HG03108 (cell line): ENCODE measurements around the gene SDK2.

Experiments used
- ATAC-seq: cut with Tn5 transposase; IDR thresholded peaks from one replicate; pipeline ENCODE4 v1.9.1; 2021; ENCODE audit warnings: moderate library complexity; ENCODE audit not compliant: unreplicated experiment

Gene SDK2

GRCh38 chr17:73634629-73635028 is 9.6 kb downstream of the SDK2 start:
- no peak for ATAC-seq

- no peak for ATAC-seq
These were observed 10.5 kb downstream of the SDK2 start for GRCh38 chr17:73633736-73634135.

DNA sequence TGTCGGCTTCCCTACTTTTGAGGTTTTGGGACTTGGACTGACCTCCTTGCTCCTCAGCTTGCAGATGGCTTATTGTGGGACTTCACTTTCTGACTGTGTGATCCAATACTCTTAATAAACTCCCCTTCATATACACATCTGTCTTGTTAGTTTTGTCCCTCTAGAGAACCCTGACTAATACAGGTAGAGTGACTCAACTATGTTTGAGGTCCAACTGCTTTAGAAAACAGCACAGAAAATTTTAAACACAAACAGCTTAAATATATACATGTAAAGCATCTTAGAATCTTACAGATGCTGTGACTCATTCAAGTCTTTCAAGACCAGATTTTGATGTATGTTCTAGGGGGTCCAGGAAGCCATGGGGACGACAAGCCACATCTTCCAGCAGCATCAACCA is 11.7 kb downstream of the SDK2 start:
- no peak for ATAC-seq

DNA sequence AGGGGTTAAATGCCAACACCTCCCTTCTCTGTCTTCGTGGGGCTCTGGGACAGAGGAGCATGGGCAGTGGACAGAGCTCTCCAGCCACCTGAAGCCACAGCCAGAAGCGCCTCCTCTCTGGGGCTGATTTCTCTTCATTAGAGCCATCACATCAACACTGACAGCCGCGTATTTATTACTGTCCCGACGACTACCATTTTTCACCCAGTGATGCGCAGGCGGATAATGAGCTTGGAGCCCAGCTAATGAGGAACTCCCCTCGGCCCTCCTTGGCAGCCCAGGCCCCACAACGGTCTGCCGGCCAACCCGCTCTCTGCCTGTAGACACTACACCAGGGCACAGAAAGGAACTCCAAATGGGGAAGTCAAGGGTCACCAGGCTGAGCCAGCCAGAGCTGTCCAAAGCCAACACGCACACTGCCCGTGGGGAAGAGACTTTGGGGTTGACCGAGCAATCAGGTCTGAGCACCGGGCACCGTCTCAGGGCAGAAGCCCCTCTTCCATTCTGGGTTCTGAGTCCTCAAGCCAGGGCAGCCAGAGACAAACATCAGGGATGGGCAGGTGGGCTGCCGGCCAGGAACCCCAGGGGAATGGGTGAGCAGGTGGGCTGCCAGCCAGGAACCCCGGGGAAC is 13.2 kb downstream of the SDK2 start:
- no peak for ATAC-seq

DNA sequence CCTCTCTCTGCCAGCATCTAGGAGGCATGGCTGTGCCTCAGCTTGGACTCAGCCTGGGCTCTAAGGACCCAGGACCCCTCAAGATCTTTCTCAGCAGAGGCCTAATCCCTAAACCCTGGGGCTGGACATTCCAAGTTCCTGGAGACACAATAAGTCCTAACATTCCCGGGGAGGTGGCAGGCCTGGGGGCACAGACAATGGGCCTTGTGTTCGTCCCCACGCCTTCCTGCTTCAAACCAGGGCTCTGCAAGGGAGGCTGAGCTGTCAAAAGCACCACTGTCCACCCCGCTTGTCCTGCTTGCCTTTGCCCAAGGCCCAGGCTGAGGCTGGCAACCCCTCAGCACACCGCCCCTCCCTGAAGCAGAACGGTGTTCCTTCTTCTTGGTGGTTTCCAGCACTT is 13.7 kb downstream of the SDK2 start:
- ATAC-seq, result no peak

GRCh38 chr17:73628642-73629552 is 15.3 kb downstream of the SDK2 start:
- no peak for ATAC-seq

- no peak for ATAC-seq
These were observed 18.1 kb downstream of the SDK2 start for GRCh38 chr17:73625991-73626673.

DNA sequence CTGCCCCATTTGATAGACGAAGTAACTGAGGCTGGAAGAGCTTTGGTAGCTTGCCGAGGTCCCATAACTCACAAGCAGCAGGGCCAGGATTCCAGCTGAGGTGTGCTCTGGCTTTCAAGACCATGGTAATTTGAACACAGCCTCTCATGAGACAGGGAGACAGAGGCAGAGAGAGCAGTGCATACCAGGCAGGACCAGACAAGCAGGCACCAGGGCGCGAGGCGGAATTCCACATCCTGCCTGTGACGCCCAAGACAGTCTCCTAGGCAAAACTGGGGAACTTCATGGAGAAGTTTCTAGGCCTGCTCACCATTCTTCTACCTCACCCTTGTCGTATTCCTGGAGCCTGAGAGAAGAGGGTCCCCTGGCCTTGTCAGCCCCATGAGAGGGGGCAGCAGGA is 19.2 kb downstream of the SDK2 start:
- ATAC-seq, result no peak

DNA sequence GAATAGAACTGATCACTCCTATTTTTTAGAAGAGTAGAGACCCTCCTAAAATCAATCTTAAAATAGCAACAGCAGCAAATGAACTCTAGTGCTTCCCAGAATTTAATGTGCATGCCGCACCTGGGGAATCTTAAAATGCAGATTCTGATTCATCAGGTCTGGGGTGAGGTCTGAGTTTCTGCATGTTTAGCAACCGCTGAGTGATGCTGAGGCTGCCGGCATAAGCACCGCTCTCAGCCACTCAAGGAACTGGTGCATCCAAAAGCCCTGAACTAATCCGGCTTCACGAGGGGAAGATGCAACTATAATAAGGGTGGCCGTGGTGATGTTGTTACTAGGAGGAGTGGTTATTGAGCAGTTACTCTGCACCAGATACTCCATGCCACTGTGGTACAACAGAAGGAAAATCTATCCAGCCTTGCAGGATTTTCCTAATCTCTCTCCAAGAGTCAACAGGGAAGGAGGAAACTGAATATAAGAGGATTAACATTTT is 19.7 kb downstream of the SDK2 start:
- ATAC-seq, result no peak

- no peak for ATAC-seq
These were observed 20.4 kb downstream of the SDK2 start for GRCh38 chr17:73623818-73624217.

GRCh38 chr17:73623247-73623646 is 21.0 kb downstream of the SDK2 start:
- ATAC-seq, result no peak

- ATAC-seq, result no peak
These were observed 21.9 kb downstream of the SDK2 start for GRCh38 chr17:73622381-73622780.

DNA sequence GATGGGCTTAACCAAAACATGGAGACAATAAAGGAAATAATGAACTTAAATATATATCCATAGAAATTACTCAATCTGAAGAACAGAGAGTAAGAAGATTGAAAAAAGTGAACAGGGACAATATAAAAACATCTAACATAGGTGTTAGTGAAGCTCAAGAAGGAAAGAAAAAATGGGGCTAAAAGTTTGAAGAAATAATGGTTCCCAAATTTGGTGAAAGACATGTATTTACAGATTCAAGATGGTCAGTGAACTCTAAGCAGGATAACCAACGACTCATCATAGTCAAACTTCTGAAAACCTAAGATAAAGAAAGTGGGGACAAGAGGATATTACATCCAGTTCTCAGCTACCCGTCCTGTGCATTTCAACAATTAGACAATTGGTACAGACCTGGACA is 22.6 kb downstream of the SDK2 start:
- ATAC-seq, result no peak

- no peak for ATAC-seq
These were observed 23.8 kb downstream of the SDK2 start for GRCh38 chr17:73620414-73620813.

DNA sequence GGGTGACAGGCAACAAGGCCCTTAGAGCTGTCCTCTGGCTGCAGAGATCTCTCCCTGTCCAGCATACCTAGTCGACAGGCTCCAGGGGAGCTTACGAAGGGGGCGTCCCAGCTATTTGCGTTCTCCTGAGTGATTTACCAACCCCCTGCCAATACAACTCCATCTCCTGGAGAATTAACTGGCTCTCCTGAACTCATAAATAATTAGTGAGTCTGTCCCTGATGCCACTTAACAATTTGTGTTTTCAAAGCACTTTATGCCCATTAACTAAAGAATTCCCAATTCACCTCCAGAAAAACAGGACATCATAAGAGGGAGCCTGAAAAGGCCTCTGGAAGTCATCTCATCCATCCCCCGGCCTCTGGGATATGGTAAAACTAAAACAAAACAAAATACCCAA is 26.7 kb downstream of the SDK2 start:
- no peak for ATAC-seq

DNA sequence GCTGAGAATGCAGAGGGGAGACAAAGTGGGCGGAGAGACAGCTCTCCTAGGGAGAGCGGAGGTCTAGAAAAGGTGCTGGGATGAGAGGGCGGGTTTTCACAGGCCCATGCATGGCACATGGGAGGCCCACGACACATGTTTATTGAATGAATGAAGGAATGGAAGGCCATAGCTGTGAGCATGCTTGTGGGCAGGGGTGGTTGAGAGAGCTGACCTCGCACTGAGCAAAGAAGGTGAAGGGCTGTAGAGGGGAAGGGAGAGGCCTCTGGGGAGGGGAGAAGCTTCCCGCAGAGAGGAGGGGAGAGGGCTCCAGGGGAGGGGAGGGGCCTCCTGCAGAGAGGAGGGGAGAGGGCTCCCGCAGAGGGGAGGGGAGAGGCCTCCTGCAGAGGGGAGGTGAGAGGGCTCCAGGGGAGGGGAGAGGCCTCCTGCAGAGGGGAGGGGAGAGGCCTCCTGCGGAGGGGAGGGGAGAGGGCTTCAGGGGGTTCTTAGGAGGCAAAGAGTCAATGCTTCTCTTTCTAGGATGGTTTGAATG is 27.3 kb downstream of the SDK2 start:
- ATAC-seq, result no peak

- ATAC-seq, result no peak
These were observed 27.9 kb downstream of the SDK2 start for GRCh38 chr17:73616120-73616872.

- no peak for ATAC-seq
These were observed 30.0 kb downstream of the SDK2 start for GRCh38 chr17:73614256-73614655.

DNA sequence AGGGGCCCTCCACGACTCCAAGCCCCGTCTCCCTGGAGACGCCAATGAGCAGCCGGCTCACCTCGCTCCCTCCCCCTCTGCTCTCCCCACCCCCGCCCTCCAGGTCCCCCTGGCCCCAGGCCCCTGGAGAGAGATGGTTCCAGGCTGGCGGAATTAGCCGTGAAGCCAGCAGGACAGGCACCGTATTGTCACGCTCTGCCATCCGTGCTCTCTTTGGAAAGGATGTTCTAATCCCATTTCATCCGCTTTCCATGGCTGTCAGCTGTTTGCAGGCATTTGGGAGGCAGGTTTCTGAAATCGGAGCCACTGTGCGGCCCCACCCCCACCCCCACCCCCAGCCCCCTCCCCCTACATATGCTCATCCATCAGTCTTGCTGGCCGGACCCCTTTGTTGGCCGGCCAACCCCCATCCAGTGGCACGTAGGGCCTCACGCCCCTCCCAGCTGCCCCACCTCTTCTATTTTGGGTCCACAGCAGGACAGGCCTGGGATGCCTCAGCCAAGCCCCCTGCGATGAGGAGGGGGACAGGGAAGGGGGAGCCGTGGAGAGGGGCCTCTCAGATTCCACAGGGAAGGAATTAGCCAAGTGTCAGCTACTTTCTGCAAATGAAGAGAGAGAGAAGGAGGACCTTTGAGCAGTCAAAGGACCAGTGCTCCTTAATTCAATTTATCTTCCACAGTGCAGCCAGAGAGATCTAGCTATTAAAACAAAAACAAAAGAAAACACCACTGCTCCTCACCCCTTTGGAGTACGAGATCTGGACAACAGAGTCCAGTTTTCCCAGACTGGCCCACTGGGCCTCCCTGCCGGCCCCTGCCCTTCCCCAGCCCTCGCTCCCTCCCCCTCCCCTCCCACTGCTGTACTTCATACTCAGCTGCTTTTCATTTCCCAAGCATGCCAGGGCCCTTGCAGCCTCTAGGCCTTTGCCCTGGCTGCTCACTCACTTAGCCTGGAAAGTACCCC is 30.7 kb downstream of the SDK2 start:
- no peak for ATAC-seq
